Left ventricle myocardium inferior (tissue), 1 donor: ENCODE results near the gene DENND4A. TPM values are rescaled to one million over a fixed set of nuclear protein-coding genes. Genes with fewer than 3 reads are reported as not detected.

ENCODE experiments used
- DNase-seq: peaks from one replicate; pipeline ENCODE4 v3.0.0-alpha.2; 2020
- H3K27ac ChIP-seq: fragments of 200-600 bp; replicated peaks from 2 replicates; pipeline ENCODE4 v1.8.0; 2021
- H3K27me3 ChIP-seq: fragments of 200-600 bp; 2 replicates; pipeline ENCODE4 v1.8.0; 2021; ENCODE audit warnings: low read depth
- H3K36me3 ChIP-seq: fragments of 200-600 bp; 2 replicates; pipeline ENCODE4 v1.8.0; 2021
- H3K4me1 ChIP-seq: fragments of 200-600 bp; 2 replicates; pipeline ENCODE4 v1.8.0; 2021
- H3K4me3 ChIP-seq: fragments of 200-600 bp; 2 replicates; pipeline ENCODE4 v1.8.0; 2021; ENCODE audit warnings: mild to moderate bottlenecking, moderate library complexity
- H3K9me3 ChIP-seq: fragments of 200-600 bp; replicated peaks from 2 replicates; pipeline ENCODE4 v1.8.0; 2021
- CTCF ChIP-seq: fragments of 200-600 bp; IDR thresholded peaks from 2 replicates; pipeline ENCODE4 v1.8.0; 2021; ENCODE audit warnings: antibody characterized with exemption, mild to moderate bottlenecking, borderline replicate concordance
- intact Hi-C: fragments of 100-400 bp; cut with micrococcal nuclease; formaldehyde crosslinking; loops from one replicate; pipeline ENCODE4 v1.11.0; 2022
- total RNA-seq: library from RNA; stranded (reverse); fragmentation: NEBNext Ultra II Directional; extraction: Animal tissue kit (Norgen Biotek cat#: 25700); gene quantifications from one replicate; pipeline ENCODE4 v1.2.1, GENCODE V29; 2021
- donor health status: DM: no; HTN: yes; CAD: no; lungs with severe emphysema.

The DENND4A gene
- total RNA-seq, 1 donor from 2014 or later: 13.5 TPM

GRCh38 chr15:65837301-65838294 is 45.5 kb upstream of the DENND4A start:
- intact Hi-C loops: no loop called here
- Histone ChIP-seq H3K36me3 (no peaks in the 10 kb centered on the region), H3K4me3 (no peak overlapping the region), H3K4me1 (peaks cover 33% of the 10 kb centered on the region), H3K27me3 (no peaks in the 10 kb centered on the region), H3K9me3 (no peaks in the 10 kb centered on the region), H3K27ac (no peak overlapping the region)
- no peak for DNase-seq
- TF ChIP-seq CTCF: no peak

- peaks cover 41% of the 10 kb centered on the region for H3K4me1 ChIP-seq
- no peak overlapping the region for H3K27ac ChIP-seq
- DNase-seq: no peak
- H3K27me3 ChIP-seq: no peaks in the 10 kb centered on the region
- no peak for TF ChIP-seq CTCF
- H3K4me3 ChIP-seq: no peak overlapping the region
- H3K36me3 ChIP-seq: no peaks in the 10 kb centered on the region
- intact Hi-C loops: no loop called here
- H3K9me3 ChIP-seq: no peaks in the 10 kb centered on the region
These were observed 44.6 kb upstream of the DENND4A start for GRCh38 chr15:65836665-65837064.

- no peaks in the 10 kb centered on the region for H3K9me3 ChIP-seq
- peak overlapping the region; percentile 87 for H3K27ac ChIP-seq
- intact Hi-C loops: no loop called here
- no peaks in the 10 kb centered on the region for H3K36me3 ChIP-seq
- DNase-seq: no peak
- no peak for TF ChIP-seq CTCF
- peaks cover 35% of the 10 kb centered on the region for H3K4me1 ChIP-seq
- H3K27me3 ChIP-seq: no peaks in the 10 kb centered on the region
- H3K4me3 ChIP-seq: no peak overlapping the region
These were observed 43.4 kb upstream of the DENND4A start for GRCh38 chr15:65835447-65835846.

- H3K27ac ChIP-seq: peak overlapping the region; percentile 87
- intact Hi-C loops: no loop called here
- no peaks in the 10 kb centered on the region for H3K9me3 ChIP-seq
- no peaks in the 10 kb centered on the region for H3K27me3 ChIP-seq
- peaks cover 35% of the 10 kb centered on the region for H3K4me1 ChIP-seq
- TF ChIP-seq CTCF: no peak
- no peaks in the 10 kb centered on the region for H3K36me3 ChIP-seq
- DNase-seq: no peak
- H3K4me3 ChIP-seq: no peak overlapping the region
These were observed 42.6 kb upstream of the DENND4A start for GRCh38 chr15:65834603-65835282.

- peaks cover 35% of the 10 kb centered on the region for H3K4me1 ChIP-seq
- H3K9me3 ChIP-seq: no peaks in the 10 kb centered on the region
- no peak for DNase-seq
- no peaks in the 10 kb centered on the region for H3K36me3 ChIP-seq
- no peak for TF ChIP-seq CTCF
- H3K27ac ChIP-seq: peak overlapping the region; percentile 87
- peak overlapping the region; percentile 48 for H3K4me3 ChIP-seq
- no peaks in the 10 kb centered on the region for H3K27me3 ChIP-seq
- intact Hi-C loops: no loop called here
These were observed 41.6 kb upstream of the DENND4A start for GRCh38 chr15:65833501-65834205.
